ENCODE measurements around the gene CFAP410.

Gene CFAP410

DNA sequence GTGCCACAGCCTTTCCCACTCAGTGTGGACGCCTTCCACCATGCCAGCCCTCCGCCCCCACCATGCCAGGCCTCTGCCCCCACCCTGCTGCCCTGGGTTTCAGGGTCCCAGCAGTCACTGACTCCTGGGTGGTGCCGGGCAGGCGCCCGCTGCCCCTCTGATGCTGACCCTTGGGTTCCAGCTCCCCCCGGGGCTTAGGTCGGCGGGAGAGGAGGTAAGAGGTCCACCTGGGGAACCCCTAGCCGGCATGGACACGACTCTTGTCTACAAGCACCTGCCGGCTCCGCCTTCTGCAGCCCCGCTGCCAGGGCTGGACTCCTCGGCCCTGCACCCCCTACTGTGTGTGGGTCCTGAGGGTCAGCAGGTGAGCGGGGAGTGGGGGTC lies 46.4 kb downstream of the CFAP410 start:
- TF ChIP-seq, protein P1, sequence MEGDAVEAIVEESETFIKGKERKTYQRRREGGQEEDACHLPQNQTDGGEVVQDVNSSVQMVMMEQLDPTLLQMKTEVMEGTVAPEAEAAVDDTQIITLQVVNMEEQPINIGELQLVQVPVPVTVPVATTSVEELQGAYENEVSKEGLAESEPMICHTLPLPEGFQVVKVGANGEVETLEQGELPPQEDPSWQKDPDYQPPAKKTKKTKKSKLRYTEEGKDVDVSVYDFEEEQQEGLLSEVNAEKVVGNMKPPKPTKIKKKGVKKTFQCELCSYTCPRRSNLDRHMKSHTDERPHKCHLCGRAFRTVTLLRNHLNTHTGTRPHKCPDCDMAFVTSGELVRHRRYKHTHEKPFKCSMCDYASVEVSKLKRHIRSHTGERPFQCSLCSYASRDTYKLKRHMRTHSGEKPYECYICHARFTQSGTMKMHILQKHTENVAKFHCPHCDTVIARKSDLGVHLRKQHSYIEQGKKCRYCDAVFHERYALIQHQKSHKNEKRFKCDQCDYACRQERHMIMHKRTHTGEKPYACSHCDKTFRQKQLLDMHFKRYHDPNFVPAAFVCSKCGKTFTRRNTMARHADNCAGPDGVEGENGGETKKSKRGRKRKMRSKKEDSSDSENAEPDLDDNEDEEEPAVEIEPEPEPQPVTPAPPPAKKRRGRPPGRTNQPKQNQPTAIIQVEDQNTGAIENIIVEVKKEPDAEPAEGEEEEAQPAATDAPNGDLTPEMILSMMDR (IDR thresholded peaks at IDR 0.05; ENCODE audit: low read depth, low read length) = no peak
- no peak for DNase-seq
- no peaks in the 10 kb centered on the region for H3K36me3 ChIP-seq
- H3K4me3 ChIP-seq (ENCODE audit: low read depth, low read length) = no peak overlapping the region
- H3K27me3 ChIP-seq = no peaks in the 10 kb centered on the region
- no peaks in the 10 kb centered on the region for H3K4me1 ChIP-seq
- H3K9me3 ChIP-seq = no peaks in the 10 kb centered on the region

DNA sequence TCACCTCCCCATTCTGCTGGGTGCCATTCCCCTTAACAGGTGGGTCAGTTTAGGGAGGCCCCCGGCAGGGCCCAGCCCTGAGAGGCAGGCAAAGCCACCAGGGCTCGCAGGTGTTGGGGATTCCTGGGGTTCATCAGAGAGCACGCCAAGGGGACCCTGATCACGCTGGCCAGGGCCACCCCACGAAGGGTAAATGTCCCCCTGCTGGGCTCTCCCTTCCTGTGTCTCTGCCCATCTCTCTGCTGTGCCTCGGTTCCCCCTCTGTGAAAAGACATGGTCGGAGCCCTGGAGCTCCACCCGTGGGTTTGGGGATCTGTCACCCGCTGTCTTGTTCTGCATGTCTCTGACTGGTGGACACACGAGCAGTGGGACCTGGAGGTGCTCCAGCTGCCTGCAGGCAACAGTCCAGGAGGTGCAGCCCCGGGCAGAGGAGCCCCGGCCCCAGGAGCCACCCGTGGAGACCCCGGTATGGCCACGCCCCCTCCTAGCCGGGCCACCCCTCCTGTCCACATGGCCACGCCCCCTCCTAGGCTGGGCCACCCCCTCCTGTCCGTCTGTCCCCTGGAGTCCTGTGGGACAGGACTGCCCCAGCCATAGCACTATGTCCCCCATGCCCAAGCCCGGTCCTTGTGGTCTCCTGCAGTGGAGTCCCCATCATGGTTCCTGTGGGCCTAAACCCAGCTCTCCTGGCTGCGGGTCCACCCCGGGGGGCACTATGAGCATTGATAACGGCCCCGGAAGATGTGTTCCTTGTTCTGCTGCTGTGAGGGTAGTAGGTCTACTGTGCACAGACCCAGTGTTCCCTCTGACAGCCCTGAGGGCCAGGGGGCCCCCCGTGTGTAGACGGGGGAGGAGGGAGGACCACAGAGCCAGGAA lies 47.0 kb downstream of the CFAP410 start:
- Histone ChIP-seq H3K36me3 (no peaks in the 10 kb centered on the region), H3K4me3 (ENCODE audit: low read depth, low read length) (no peak overlapping the region), H3K27me3 (no peaks in the 10 kb centered on the region), H3K4me1 (no peaks in the 10 kb centered on the region), H3K9me3 (no peaks in the 10 kb centered on the region)
- no peak for DNase-seq
- TF ChIP-seq, protein P1 (IDR thresholded peaks at IDR 0.05; ENCODE audit: low read depth, low read length) = no peak

DNA sequence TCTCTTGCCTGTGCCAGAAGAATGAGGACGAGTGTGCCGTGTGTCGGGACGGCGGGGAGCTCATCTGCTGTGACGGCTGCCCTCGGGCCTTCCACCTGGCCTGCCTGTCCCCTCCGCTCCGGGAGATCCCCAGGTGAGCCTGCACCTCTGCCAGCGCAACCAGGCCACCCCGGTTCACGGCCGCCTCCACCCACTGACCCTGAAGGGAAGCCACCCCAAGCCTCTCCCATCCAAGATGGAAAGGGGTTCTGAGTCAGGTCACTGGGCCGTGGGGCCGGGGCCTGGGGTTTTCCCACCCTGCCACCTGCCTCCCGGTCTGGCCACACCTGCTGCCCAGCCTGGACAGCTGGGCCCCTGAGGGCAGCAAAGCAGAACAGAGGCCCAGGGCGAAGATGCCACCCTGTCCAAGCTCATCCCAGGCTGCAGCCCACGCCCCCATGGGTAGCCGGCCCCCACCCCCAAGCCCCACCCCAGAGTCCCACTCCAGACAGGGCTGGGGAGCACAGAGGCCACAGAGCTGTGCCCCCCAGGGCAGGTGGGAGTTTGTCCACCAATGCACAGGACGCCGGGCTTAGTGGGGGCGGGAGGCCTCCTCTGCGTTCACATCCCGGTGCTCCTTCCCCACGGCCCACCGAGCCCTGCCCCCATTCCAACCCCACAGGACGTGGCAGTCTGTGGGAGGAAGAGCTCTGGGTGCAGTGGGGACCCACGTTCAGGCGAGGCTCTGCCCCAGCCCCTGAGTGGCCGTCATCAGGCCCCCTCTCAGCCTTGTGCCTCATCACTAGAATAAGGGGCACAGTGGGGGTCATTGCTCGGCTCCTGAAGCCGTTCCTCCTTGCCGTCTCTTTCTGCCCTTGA lies 47.9 kb downstream of the CFAP410 start:
- no peaks in the 10 kb centered on the region for H3K9me3 ChIP-seq
- no peaks in the 10 kb centered on the region for H3K4me1 ChIP-seq
- H3K36me3 ChIP-seq = no peaks in the 10 kb centered on the region
- no peak overlapping the region for H3K4me3 ChIP-seq (ENCODE audit: low read depth, low read length)
- TF ChIP-seq, protein P1 (IDR thresholded peaks at IDR 0.05; ENCODE audit: low read depth, low read length) = no peak
- DNase-seq = no peak
- no peaks in the 10 kb centered on the region for H3K27me3 ChIP-seq

DNA sequence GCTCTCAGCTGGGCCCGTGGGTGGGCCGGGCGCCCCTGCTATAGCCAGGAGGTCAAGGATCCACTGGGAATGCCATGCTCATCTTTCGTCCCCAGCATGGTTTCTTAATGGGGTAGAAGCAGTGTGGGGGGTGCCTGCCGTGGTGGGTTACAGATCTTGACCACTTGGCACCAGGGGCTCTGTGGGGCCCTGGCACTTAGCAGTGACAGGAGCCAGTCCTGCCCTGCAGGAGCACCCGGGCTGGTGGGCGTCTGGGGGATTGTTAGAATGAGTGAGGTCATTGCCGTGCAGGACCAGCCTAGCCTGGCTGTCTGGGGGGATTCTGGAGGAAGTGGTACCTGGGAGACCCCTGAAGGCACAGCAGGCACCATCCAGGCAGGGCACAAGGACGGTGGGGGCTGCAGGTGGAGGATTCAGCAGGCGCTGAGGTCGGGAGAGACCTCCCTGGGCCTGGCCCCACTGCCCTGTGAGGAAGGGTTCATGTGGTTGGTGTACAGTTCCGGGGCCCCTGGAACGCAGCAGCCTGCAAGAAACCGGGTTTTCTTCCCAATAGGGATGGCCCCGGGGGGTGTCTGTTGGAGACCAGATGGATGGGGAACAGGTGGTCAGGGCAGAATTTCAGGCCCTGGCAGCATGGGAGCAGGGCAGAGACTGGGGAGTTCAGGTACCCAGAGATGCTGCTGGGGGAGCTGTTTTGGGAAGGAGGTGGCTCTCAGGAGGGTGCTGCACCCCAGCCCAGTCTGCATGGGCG lies 48.7 kb downstream of the CFAP410 start:
- no peaks in the 10 kb centered on the region for H3K4me1 ChIP-seq
- TF ChIP-seq, protein P1 (IDR thresholded peaks at IDR 0.05; ENCODE audit: low read depth, low read length) = no peak
- H3K36me3 ChIP-seq = no peaks in the 10 kb centered on the region
- no peak overlapping the region for H3K4me3 ChIP-seq (ENCODE audit: low read depth, low read length)
- H3K27me3 ChIP-seq = no peaks in the 10 kb centered on the region
- DNase-seq = no peak
- no peaks in the 10 kb centered on the region for H3K9me3 ChIP-seq

DNA sequence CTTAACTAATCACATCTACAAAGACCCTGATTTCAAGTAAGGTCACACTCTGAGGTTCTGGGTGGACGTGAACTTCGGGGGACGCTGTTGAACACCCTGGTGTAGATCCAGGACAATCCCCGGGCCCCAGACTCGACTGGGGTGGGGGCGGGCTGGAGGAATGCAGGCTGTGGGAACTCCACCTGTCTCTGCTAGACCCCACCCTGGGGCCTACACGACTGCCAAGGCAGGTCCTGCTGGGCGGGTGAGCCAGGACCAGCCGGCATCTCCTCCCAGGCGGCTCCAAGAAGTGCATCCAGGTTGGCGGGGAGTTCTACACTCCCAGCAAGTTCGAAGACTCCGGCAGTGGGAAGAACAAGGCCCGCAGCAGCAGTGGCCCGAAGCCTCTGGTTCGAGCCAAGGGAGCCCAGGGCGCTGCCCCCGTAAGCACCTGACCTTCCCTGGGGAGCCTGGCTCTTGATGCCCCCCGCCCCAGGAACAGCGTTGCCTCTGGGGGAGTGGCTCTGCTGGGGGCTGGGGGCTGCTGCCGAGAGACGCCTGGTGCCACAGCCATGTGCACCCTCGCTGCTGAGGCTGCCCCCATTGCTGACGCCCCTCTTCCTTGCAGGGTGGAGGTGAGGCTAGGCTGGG lies 49.7 kb downstream of the CFAP410 start:
- no peak for DNase-seq
- TF ChIP-seq, protein P1 (IDR thresholded peaks at IDR 0.05; ENCODE audit: low read depth, low read length) = no peak

More for the DNA sequence above, 49.7 kb downstream of the CFAP410 start:
- Histone ChIP-seq H3K4me3 (ENCODE audit: low read depth, low read length) (no peak overlapping the region), H3K27me3 (no peaks in the 10 kb centered on the region), H3K4me1 (no peaks in the 10 kb centered on the region), H3K9me3 (no peaks in the 10 kb centered on the region), H3K36me3 (no peaks in the 10 kb centered on the region)

All from BE2C (cell line).